HG03108 (cell line): ENCODE measurements around the gene CC2D2A.

Source experiments
- ATAC-seq: cut with Tn5 transposase; IDR thresholded peaks from one replicate; pipeline ENCODE4 v1.9.1; 2021; ENCODE audit warnings: moderate library complexity; ENCODE audit not compliant: unreplicated experiment

Gene CC2D2A

GRCh38 chr4:15459706-15460105, 10.0 kb upstream of the CC2D2A start:
- no peak for ATAC-seq

DNA sequence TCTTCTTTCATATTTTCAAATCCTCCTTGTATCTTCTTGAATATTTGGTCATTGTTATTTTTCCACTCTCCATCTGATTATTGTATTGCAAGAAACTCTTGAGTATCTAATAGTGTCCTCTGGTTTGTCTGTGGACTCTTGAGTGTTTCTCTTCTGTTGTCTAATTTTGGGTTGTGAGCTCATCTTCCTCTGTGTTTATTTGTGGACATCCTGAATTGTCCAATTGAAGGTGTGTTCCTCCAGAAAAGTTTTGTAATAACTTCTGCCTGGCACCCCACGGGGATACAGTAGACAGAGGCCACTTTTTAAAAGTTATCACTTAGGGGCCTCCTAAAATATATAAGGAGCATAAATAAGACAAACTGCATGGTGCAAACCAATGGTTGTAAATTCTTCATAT, 3.1 kb upstream of the CC2D2A start:
- ATAC-seq = no peak

- ATAC-seq = no peak
These were observed 420 bp downstream of the CC2D2A start for GRCh38 chr4:15470128-15470475.

DNA sequence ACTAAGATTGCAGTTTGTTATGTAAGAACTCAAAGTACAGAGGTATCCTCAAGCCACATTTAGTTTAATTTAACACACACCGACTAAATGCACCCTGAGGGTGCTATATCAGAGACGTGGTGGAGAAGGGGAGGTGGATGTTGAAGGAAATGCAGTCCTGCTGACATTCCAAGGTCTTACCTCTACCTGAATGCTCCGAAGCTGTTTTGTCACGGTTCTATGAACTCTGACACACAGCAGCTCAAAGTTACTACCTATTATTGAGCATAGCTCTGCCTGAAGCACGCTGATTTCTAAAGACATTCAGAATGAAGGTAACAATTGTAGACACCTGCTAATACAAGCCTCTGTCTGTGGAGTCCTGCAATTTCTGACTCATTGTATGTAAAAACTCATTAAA, 6.7 kb downstream of the CC2D2A start:
- no peak for ATAC-seq

DNA sequence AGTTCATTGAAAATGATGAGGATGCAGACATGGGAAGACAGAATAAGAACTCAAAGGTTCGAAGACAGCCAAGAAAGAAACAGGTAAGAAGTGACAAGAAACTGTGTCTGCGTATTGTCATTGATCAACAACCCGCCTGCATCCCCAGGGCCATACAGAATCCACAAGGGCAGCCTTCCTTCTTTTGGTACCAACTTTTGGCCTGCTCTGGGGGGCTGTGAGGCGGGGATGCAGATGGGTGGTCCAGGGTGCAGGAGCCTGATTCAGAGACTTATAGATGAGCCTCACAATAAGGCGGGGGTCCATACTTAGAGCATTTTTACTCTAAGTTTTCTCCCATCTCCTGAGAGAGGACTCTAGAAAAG, 9.0 kb downstream of the CC2D2A start:
- no peak for ATAC-seq

GRCh38 chr4:15479089-15479912, 9.6 kb downstream of the CC2D2A start:
- ATAC-seq = no peak

DNA sequence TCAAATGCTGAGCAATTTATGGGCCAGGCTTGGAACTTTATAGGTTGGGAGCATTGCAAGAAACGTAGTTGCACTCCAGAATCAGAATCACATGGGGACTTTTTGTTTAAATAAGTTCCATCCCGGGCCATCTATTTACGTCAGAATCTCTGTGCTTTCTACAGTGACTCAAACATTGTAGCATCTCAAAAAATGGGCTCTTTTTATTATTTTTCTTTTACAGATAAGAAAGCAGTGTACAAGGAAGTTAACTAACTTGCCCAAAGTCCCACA, 10.2 kb downstream of the CC2D2A start:
- no peak for ATAC-seq

GRCh38 chr4:15481961-15482745, 12.5 kb downstream of the CC2D2A start:
- no peak for ATAC-seq

GRCh38 chr4:15482842-15483241, 13.2 kb downstream of the CC2D2A start:
- ATAC-seq = no peak

GRCh38 chr4:15488136-15488535, 18.5 kb downstream of the CC2D2A start:
- ATAC-seq = no peak

DNA sequence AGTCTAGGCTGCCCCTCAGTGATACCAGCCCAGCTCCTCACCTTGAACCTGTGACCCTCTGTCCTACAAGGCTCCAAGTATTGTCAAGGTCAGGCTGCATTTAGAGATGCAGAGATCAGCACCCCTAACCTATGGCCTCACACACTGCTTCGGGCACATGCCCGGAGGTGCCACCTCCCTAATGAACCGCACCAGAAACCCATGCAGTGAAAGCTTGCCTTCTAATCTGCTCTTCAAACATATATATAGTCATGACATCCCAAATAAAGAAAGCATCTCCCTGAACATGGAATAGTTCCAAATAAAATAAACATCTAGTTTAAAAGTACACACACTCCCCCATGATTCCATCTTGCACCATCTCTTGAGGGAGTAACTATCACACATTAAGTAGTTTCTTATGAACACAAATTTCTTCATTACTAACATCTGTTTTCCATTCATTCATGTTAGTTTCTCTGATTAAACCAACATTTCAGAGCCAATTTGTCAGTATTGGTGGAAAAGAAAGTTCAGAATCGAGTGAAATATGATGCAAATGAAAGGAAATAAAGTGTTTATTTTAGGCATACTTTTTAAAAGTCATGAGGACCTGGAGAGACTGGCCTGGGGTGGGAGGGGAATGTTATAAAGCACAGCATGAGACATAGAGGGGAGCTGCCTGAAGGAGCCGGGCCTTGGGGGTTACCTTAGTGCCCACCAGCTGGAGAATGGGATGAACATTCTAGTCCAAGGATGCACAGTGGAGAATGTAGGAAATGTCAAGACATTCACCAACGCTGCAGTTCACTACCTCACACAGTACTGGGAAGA, 19.2 kb downstream of the CC2D2A start:
- no peak for ATAC-seq

DNA sequence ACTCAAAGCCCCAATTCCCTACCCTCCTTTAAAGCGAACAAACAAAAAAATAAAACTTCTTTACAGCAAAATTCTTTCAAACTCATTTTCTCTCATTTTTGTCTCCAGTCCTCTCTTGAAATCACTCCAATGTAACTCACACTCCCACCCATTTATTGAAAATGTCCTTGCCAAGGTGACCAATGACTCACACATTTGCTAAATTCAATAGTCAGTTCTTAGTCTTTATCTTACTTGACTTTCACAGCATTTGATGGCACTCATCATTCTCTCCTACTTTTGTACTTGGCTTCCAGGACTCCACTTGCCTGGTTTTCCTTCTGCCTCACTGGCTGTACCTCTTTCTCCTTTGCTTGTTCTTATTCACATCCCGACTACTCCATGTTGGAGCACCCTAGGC, 19.9 kb downstream of the CC2D2A start:
- no peak for ATAC-seq

- ATAC-seq = no peak
These were observed 23.7 kb downstream of the CC2D2A start for GRCh38 chr4:15493411-15493810.

GRCh38 chr4:15495621-15496020, 25.9 kb downstream of the CC2D2A start:
- no peak for ATAC-seq

DNA sequence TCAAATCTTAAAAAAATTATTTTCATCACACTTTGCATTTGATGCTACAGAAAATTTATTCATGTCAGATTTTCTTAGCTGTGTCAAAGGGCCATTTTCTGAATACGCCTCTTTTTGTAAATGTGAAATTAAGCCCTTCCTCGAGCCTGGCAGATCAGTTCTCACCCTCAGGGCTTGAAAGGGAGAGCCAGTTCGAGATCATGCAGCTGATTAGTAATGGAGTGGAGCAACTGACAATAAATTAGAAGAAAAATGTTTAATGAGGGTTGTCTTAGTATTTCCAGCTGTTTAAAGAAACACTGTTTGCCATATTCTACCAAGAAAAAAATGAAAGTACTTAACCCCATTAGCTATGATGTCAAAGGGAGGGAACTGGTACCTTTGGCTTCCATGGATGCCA, 28.7 kb downstream of the CC2D2A start:
- ATAC-seq = no peak

- no peak for ATAC-seq
These were observed 31.0 kb downstream of the CC2D2A start for GRCh38 chr4:15500701-15501100.

DNA sequence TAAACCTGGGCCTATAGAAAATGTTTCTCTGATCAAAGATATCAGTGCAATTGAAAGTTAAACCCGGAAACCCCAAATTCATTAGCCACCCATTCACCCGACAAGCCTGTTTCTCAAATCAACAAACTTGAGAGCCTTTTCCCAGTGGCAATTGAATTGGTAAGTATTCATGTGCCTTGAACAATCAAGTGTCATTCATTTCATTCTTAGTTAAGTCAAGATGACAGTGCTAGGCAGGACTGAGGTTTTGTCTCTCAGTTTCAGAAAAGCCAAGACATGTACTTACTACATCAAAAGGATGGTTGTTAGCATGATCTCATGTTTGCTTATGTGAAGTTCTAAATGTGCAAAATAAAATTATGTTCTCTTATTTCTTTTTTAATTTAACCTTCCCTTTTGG, 32.3 kb downstream of the CC2D2A start:
- ATAC-seq = no peak

- ATAC-seq = no peak
These were observed 32.7 kb downstream of the CC2D2A start for GRCh38 chr4:15502384-15502783.

GRCh38 chr4:15504041-15504440, 34.4 kb downstream of the CC2D2A start:
- ATAC-seq = no peak

- ATAC-seq = no peak
These were observed 36.8 kb downstream of the CC2D2A start for GRCh38 chr4:15506464-15506863.

DNA sequence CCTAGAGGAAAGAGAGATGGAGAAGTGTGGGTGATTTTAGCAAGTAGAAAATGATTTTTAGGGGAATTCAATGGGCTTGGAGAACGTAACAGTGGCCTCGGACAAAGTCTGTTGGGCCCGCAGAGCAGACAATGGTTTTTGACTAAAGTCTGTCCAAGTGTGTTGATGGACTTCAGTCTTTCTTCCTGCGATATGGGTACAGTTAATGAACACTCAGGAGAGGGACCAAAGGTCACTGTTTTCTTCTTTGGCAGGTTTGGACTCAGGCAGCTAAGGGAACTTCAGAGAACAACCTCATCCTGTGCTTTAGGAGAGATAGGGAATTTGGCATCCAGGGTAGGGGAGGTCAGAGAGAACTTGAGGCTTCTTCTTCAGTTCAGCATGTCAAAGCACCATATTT, 38.0 kb downstream of the CC2D2A start:
- no peak for ATAC-seq

- no peak for ATAC-seq
These were observed 41.3 kb downstream of the CC2D2A start for GRCh38 chr4:15510961-15511360.
